ENCODE results near the gene EPC1.
"Not testable (repeated sequence)": the region's sequence is repeated elsewhere in the genome, so short reads cannot be mapped to it uniquely, and the experiment has no call there.

- TF ChIP-seq EZH2 (IDR thresholded peaks at IDR 0.05; ENCODE audit: low read length); CTCF (optimal IDR thresholded peaks at IDR 0.05 in 1 of 3, IDR thresholded peaks at IDR 0.05 in 1 of 3, conservative IDR thresholded peaks at IDR 0.05 in 1 of 3; ENCODE audit: extremely low read depth in 1 of 3, insufficient read depth in 2 of 3, low read length in 3 of 3): not testable (repeated sequence)
Observed at GRCh38 chr10:32218206-32219044, 128.5 kb downstream of the EPC1 start.
